ENCODE results near the gene JRKL. TPM values are rescaled to one million over a fixed set of nuclear protein-coding genes. Genes with fewer than 3 reads are reported as not detected.

Gene JRKL
- 2.2 TPM for total RNA-seq

- ATAC-seq: peak; percentile 98
Measured at GRCh38 chr11:96389720-96390487, at the start of gene JRKL, which contains the start of gene CCDC82. Gene JRKL (plus strand): TSS chr11:96390013. CDS start chr11:96390650, 637 bp downstream. Gene CCDC82 (minus strand): TSS chr11:96389912. CDS start chr11:96384747, 5,165 bp downstream.

GRCh38 chr11:96340555-96340885 lies 49.3 kb upstream of the JRKL start:
- DNase-seq (ENCODE audit: low spot score) (no peak), ATAC-seq (no peak)

More at GRCh38 chr11:96389720-96390487, at the start of gene JRKL, which contains the start of gene CCDC82:
- peak; percentile 98 for DNase-seq (ENCODE audit: low spot score)

GRCh38 chr11:96341211-96342013 lies 48.4 kb upstream of the JRKL start:
- DNase-seq (ENCODE audit: low spot score) (no peak), ATAC-seq (peak; percentile 6)

GRCh38 chr11:96342014-96342960 lies 47.5 kb upstream of the JRKL start:
- ATAC-seq (peak; percentile 11), DNase-seq (ENCODE audit: low spot score) (no peak)

GRCh38 chr11:96342961-96343711 lies 46.7 kb upstream of the JRKL start, which contains the start of gene MAML2:
Gene MAML2 (minus strand): TSS chr11:96343195. CDS start chr11:96341895, 1,300 bp downstream.
- DNase-seq (ENCODE audit: low spot score): peak; percentile 87
- peak; percentile 99 for ATAC-seq

- no peak for DNase-seq (ENCODE audit: low spot score)
- ATAC-seq: no peak
Measured at GRCh38 chr11:96356848-96357247, 33.0 kb upstream of the JRKL start.

- DNase-seq (ENCODE audit: low spot score): no peak
Measured at GRCh38 chr11:96357794-96358193, 32.0 kb upstream of the JRKL start.

GRCh38 chr11:96358321-96358720 lies 31.5 kb upstream of the JRKL start:
- no peak for ATAC-seq

More at GRCh38 chr11:96357794-96358193, 32.0 kb upstream of the JRKL start:
- ATAC-seq: no peak

GRCh38 chr11:96361778-96362177 lies 28.0 kb upstream of the JRKL start:
- no peak for DNase-seq (ENCODE audit: low spot score)
- ATAC-seq: no peak

More at GRCh38 chr11:96358321-96358720, 31.5 kb upstream of the JRKL start:
- DNase-seq (ENCODE audit: low spot score): no peak

GRCh38 chr11:96365493-96365892 lies 24.3 kb upstream of the JRKL start:
- DNase-seq (ENCODE audit: low spot score): no peak
- no peak for ATAC-seq

- ATAC-seq: no peak
- no peak for DNase-seq (ENCODE audit: low spot score)
Measured at GRCh38 chr11:96366024-96366423, 23.8 kb upstream of the JRKL start.

GRCh38 chr11:96367342-96367741 lies 22.5 kb upstream of the JRKL start:
- DNase-seq (ENCODE audit: low spot score): no peak
- ATAC-seq: no peak

GRCh38 chr11:96373826-96374225 lies 16.0 kb upstream of the JRKL start:
- DNase-seq (ENCODE audit: low spot score) (no peak), ATAC-seq (no peak)

- ATAC-seq: no peak
- DNase-seq (ENCODE audit: low spot score): no peak
Measured at GRCh38 chr11:96376796-96377195, 13.0 kb upstream of the JRKL start.

GRCh38 chr11:96384156-96384555 lies 5.7 kb upstream of the JRKL start:
- ATAC-seq (no peak), DNase-seq (ENCODE audit: low spot score) (no peak)

- no peak for DNase-seq (ENCODE audit: low spot score)
- no peak for ATAC-seq
Measured at GRCh38 chr11:96385187-96385586, 4.6 kb upstream of the JRKL start.

- peak; percentile 66 for ATAC-seq
Measured at GRCh38 chr11:96388891-96389719, 708 bp upstream of the JRKL start.

GRCh38 chr11:96390488-96390792 lies 627 bp downstream of the JRKL start:
- DNase-seq (ENCODE audit: low spot score): no peak
- ATAC-seq: no peak

More at GRCh38 chr11:96388891-96389719, 708 bp upstream of the JRKL start:
- DNase-seq (ENCODE audit: low spot score): no peak

GRCh38 chr11:96391698-96392307 lies 2.0 kb downstream of the JRKL start:
- DNase-seq (ENCODE audit: low spot score) (no peak), ATAC-seq (no peak)

Data from left lobe of liver (tissue), 2 donors.